PC-9 (cell line): Measurements from ENCODE around the gene CHRNG.

Experiments
- EZH2 ChIP-seq: fragments of 200-600 bp; sonication (generic); IDR thresholded peaks from 2 replicates; pipeline ENCODE4 v1.8.0; 2017; ENCODE audit warnings: antibody characterized with exemption, low read depth
- TF ChIP-seq, protein P1 (sequence below): fragments of 200-600 bp; sonication (generic); conservative IDR thresholded peaks from 2 replicates; pipeline ENCODE4 v1.6.1; 2017; ENCODE audit warnings: mixed run types, antibody characterized with exemption, mild to moderate bottlenecking, moderate library complexity

GRCh38 chr2:232540441-232541041 is 1.0 kb downstream of the CHRNG start:
- TF ChIP-seq, protein P1, sequence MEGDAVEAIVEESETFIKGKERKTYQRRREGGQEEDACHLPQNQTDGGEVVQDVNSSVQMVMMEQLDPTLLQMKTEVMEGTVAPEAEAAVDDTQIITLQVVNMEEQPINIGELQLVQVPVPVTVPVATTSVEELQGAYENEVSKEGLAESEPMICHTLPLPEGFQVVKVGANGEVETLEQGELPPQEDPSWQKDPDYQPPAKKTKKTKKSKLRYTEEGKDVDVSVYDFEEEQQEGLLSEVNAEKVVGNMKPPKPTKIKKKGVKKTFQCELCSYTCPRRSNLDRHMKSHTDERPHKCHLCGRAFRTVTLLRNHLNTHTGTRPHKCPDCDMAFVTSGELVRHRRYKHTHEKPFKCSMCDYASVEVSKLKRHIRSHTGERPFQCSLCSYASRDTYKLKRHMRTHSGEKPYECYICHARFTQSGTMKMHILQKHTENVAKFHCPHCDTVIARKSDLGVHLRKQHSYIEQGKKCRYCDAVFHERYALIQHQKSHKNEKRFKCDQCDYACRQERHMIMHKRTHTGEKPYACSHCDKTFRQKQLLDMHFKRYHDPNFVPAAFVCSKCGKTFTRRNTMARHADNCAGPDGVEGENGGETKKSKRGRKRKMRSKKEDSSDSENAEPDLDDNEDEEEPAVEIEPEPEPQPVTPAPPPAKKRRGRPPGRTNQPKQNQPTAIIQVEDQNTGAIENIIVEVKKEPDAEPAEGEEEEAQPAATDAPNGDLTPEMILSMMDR: no peak
- TF ChIP-seq EZH2: no peak
